Measurements from ENCODE around the gene SASH3.

Gene SASH3

DNA sequence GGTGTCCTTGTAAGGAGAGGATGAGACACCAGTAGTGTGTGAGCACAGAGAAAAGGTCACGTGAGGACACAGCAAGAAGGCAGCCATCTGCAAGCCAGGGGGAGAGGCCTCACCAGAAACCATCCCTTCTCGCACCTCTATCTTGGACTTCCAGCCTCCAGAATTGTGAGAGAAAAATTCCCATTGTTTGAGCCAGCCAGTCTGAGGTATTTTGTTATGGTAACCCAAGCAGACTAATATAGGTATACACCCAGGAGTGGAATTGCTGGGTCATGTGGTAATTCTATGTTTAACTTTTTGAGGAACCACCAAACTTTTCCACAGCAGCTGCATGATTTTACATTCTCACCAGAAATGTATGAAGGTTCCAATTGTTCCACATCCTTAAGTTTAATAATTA, 38.4 kb downstream of the SASH3 start:
- no peak for DNase-seq

- peak; percentile 41 to 45 for DNase-seq
Measured at GRCh38 chrX:129823115-129823514, 43.4 kb downstream of the SASH3 start.

DNA sequence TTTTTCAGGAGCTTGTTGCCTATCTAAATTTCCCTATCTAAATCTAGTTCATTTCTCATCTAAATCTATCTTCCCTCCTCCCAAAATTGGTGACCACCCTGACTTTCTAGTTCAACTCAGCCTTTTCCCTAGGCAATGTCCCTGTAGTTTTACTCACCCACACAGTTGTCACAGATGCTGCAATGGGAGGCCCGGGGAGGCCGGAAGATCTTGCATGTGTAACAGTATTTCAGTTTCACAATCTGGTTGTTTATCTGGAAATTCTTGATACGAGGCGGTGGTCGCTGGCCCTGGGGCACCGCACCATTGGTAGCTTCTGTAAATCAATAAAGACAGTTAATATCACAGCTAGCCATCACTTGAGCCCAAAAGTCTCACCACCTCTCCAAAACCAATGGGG, 43.8 kb downstream of the SASH3 start:
- peak; percentile 23 to 24 for DNase-seq

- no peak for DNase-seq
Measured at GRCh38 chrX:129824620-129825019, 44.9 kb downstream of the SASH3 start.

- DNase-seq, result no peak
Measured at GRCh38 chrX:129825746-129826505, 46.2 kb downstream of the SASH3 start.

DNA sequence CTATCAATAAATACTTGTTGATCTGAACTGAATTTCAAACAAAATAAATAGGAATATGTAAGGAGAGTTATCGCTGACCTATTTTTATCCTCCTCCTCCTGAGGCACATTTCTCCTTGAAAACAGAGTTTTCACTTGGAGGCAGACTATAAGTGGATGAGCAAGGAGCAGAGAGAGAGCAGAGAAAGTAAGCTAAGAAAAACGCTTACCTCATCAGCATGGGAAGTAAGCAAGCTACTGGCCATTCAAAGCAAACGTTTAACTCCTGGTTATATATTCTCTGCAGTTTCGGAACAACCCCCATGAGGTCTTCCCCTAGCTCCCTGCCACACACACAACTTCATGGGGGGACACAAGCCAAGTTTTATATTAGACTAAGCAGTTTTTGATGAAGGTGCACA, 50.7 kb downstream of the SASH3 start:
- no peak for DNase-seq

DNA sequence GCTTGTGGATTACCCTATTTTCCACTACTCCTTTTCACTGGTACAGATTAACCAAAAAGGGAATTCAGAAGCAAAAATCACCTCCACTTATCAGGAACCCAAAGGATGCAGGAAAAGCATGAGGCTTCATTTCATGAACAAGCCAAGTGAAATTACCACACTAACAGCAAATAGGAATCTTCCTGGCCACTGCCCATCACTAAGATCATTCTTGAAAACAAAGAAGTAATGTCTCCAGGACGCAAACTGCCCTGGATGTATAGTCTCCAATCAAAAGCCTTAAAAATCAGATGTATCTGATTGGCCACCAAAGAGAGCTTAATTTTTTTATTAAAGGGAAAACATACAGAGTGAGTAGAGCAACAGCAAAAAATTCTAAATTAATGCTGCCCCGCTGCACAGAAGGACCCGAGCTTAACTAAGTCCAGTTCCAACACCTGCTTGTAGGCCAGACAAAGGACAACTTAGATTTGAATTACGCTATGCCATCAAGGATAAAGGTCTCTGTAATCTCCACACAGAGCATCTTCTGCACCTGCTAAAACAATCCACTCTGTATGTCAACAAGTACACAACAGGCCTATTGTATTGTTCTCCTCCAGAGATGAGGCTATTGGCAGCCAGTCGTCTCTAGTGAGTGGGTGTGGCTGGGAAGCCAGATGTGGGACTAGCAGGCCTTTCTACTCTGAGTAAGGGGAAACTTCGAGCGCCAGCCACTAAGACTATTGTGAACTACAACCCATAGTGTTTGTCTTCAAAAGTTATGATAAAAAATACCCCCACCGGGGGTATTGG, 51.5 kb downstream of the SASH3 start:
- no peak for DNase-seq

- DNase-seq, result no peak
Measured at GRCh38 chrX:129833153-129833990, 53.6 kb downstream of the SASH3 start.

DNA sequence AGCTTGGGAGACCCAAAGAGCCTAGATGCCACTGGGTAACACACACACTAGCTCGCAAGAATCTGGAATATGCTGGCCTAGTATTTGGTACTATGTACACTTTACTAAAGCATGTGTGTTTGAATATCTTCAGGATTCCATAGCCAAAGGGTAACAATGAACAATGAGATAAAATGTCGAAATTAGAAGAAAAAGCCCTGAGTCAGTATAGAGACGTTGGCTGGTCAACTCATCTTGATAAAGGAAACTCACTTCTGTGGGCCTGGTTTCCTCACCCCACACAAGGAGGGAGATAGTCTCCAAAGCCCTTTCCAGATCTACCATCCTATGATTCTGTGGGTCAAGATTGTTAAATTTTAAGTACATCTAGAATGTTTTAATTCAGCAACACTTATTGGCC, 57.1 kb downstream of the SASH3 start:
- DNase-seq, result no peak

GRCh38 chrX:129840344-129840743, 60.6 kb downstream of the SASH3 start:
- DNase-seq, result no peak

DNA sequence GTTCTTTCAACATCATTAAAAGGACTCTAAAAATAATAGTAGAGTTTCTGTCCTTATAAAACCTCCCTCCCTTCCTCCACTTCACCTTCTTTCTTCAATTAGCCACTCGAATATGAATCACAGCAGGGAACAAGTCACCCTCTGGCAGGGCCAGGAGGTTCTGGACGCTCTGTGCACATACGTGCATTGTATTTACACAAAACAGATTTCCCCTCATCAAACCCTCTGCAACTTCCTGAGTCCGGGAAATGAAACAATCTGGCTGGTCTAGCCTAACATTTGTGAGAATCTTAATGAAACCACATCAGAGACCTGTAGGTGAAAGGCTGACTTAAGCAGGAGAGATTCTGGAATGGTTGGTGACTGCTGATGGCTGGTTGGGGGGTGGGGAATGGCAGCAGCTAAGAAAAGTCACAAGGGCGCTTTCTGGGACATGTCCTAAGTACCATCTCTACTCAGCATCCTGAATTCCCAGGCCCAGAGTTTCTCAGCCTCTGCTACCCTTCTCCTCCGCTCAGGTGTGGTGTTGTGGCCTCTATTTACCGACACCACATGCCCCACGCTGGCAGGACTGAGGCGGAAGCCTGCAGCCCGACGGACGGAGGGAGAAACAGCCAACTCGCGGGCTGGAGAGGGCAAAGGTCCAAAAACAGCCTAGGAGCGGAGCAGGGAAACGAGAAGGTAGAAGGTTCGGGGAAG, 62.9 kb downstream of the SASH3 start:
- peak; percentile 21 to 27 for DNase-seq

DNA sequence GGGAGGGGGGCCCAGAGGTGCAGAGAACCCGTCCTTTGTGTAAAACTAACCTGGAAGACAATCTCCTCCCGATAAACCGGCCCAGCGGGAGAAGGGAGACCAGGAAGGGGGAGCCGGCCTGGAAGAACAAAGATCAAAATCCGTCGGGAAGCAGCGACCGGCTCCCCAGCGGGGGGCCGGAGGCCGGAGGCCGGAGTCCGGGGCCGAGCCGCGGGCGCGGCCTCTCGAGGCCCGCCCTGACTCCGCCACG, 63.4 kb downstream of the SASH3 start:
- no peak for DNase-seq

- DNase-seq, result peak; percentile 88 to 90
Measured at GRCh38 chrX:129843459-129844306, 63.9 kb downstream of the SASH3 start, which contains the start of gene ZDHHC9. TSS of gene ZDHHC9 (minus strand) at chrX:129843886. CDS start at chrX:129841945, 1,941 bp downstream.

Measured in activated T-cell treated with anti-CD3 and anti-CD28 coated beads, Interleukin-2, amount 50 U/mL, for 48 hours (primary cell).